ENCODE data around the gene HIRA.

Gene HIRA, protein sequence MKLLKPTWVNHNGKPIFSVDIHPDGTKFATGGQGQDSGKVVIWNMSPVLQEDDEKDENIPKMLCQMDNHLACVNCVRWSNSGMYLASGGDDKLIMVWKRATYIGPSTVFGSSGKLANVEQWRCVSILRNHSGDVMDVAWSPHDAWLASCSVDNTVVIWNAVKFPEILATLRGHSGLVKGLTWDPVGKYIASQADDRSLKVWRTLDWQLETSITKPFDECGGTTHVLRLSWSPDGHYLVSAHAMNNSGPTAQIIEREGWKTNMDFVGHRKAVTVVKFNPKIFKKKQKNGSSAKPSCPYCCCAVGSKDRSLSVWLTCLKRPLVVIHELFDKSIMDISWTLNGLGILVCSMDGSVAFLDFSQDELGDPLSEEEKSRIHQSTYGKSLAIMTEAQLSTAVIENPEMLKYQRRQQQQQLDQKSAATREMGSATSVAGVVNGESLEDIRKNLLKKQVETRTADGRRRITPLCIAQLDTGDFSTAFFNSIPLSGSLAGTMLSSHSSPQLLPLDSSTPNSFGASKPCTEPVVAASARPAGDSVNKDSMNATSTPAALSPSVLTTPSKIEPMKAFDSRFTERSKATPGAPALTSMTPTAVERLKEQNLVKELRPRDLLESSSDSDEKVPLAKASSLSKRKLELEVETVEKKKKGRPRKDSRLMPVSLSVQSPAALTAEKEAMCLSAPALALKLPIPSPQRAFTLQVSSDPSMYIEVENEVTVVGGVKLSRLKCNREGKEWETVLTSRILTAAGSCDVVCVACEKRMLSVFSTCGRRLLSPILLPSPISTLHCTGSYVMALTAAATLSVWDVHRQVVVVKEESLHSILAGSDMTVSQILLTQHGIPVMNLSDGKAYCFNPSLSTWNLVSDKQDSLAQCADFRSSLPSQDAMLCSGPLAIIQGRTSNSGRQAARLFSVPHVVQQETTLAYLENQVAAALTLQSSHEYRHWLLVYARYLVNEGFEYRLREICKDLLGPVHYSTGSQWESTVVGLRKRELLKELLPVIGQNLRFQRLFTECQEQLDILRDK

DNA sequence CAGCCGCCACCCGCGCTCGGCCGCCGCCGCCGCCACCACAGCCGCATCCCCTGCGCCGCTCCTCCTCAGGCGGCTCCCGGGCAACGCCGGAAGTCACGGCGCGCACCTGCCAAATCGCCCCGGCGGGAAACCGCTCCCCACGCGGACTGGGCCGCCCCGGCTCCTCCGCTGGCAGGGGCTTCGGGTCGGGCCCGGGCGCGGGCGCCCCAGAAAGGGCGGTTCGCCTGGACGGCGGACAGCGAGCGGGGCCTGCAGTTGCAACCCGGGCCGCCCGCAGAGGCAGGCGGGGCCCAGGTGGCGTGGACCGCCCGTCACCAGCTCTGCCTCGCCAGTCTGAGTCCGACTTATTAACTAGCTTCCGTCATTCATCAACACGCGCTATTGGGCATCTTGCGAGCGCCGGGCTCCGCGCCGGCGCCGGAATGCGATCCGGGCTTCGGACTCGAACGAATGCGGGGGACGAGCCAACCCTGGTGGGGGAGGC lies at the start of gene HIRA:
TSS of gene HIRA (minus strand) at position 85 of the 484 bp plus-strand sequence. CDS start 257 bp downstream, outside the sequence.
- peak; percentile 63 to 81 for DNase-seq (ENCODE audit: low read depth in 2 of 2)

DNA sequence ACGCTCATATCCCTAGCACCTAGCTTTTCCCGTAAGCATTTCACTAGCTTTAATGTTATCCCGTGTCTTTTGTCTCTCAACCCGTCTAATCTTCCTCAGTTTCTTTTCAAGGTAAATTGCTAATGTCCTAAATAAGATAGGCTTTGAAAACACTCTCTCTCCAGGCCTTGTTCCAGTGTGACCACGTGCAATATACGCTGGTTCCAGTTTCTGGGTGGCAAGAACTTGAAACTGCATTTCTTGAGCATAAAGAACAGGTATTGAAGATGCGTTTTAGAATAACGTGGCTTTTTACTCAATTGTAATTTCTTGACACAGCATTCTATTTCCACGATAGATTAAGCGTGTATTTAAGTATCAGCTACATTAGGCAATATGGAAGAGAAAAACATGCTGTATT lies 49.3 kb upstream of the HIRA start:
- DNase-seq (ENCODE audit: low read depth in 2 of 2): no peak

DNA sequence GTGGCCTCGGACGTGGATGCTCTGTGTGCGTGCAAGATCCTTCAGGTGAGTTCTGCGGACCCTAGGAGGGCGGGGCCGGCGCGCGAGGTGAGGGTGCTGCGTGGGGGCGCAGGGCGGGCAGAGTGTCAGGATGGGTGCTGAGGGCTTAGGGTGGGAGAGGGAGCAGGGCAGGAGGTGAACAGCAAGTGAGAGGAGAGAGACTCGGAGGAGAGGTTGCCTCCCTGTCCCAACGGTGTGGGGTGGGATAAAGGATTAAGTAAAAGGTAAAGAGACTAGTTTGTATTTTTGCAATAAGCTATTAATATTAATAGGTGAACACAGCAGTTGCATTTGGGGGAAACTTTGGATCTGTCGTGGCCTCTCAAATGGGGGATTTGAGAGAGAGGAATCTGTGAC lies 48.6 kb upstream of the HIRA start:
- no peak for DNase-seq (ENCODE audit: low read depth in 2 of 2)

DNA sequence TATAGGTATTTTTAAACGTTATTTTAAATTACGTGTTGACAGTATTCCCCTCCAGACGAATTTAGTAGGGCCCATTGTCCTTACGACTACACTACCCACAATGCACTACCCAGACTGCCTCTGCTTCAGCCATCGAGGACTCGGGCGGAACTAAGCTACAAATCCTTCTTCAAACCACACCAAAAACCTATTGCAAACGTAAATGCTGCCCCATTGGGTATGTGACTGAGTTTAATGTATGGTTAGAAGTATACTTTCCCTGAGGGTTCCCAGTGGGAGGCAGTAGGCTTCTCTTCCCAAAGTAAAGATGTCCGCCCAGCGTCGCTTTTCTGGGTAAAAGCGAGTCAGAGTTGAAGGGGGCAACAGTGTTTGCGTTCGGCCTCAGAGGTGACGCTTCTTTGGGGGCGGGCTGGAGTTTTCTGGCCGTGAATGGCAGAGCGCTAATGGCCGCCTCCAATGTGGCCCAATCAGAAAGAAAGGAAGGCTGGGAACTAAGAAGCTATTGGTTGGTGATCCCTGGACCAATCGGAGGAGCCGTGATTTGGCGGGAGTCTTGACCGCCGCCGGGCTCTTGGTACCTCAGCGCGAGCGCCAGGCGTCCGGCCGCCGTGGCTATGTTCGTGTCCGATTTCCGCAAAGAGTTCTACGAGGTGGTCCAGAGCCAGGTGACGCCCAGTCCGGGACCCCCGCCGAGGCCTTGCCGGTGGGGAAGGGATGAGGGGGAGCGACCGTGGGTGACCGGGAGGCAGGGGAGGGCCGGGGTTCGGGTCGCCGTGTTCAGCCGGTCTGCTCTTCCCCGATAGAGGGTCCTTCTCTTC lies 48.0 kb upstream of the HIRA start, which contains the start of gene CDC45:
TSS of gene CDC45 (plus strand) at position 566 of the 818 bp plus-strand sequence. CDS start at position 615, 49 bp downstream.
- peak; percentile 78 to 79 for DNase-seq (ENCODE audit: low read depth in 2 of 2)

DNA sequence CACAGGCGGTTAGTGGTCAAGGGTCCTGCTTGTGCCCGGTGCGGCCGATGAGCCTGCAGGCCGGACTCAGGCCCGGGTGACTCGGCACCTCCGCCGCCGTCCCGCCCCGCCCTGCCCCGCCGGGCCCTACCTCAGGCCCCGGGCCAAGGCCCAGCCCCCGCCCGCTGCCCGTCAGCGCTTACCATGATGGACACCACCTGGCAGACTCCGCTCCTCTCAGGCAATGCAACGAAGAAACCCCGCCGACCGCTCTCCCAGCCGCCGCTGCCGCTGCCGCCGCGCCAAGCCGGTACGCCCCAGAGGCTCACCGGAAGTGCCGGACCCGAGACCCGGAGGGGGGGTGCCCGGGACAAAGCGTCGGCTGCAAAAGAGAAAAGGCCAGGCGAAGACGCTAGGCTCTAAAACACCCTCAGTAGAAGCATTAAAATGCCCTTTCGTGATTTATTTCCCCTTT lies 47.4 kb upstream of the HIRA start, which contains the start of gene UFD1:
TSS of gene UFD1 (minus strand) at position 293 of the 454 bp plus-strand sequence. CDS start at position 185, 108 bp downstream.
- DNase-seq (ENCODE audit: low read depth in 2 of 2): peak; percentile 34 to 61

DNA sequence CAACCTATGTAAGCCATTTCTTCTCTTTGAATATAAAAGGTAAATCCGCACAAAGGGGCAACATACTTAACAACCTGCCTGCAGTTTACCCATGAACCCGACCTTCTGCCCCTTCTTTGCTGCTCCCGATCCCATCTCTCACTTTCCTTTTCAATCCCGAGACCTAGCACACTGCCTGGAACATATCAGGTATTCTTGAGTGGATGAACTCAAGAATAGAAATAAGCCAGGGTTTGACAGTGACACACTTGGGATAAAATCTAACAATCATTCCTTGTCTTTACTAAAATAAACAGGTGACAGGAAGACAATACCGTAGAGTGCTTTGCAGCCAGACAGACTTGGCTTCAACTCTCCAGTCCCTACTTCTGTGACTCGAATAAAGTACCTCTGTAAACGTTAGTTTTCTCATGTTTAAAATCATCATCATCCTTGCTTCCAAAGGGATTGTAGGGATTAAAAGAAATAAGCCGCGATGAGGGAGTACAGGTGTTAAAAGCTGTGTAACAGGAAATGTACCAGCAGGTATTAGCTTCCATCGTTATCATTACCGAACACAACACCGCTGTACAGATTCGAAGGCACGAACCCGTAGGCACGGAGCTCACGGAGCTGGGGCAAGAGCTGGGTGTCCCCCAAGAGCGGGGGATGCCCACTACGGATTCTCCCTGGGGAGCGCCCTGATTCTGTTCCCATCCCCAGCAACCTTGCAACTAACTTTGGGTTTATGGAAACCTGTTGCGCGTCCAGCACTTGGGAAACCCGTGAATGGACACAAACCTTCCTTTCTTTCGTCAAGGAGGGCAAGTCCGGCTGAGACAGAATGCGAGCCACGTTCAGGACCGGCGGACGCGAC lies 46.7 kb upstream of the HIRA start:
- DNase-seq (ENCODE audit: low read depth in 2 of 2): no peak

DNA sequence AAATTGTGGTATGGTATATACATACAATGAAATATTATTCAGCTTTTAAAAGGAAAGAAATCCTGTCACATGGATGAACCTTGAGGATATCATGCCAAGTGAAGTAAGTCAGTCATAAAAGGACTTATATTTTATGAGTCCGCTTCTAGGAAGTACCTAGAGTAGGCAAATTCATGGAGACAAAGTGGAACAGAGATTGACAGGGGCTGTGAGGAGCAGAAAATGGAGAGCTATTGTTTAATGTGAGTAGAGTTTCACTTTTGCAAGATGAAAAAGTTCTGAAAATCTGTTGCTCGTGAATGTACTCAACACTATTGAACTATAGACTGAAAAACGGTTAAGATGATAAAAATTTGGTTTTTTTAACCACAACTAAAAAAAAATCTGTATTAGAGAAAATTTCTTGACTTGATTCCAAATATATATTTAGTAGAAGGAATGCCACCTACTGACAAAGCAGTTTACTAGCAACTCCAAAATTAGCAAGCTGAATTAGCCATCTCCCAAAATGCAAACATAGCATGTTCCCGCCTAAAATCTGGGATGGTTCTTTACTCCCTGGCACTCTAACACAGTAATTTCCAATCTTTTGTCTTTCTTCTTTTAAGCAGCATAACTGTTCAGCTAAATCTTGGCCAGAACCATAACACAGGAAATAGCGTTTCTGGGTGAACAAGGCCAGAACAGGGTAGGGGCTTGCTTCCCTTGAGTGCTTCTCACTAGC lies 46.0 kb upstream of the HIRA start:
- DNase-seq (ENCODE audit: low read depth in 2 of 2): no peak

DNA sequence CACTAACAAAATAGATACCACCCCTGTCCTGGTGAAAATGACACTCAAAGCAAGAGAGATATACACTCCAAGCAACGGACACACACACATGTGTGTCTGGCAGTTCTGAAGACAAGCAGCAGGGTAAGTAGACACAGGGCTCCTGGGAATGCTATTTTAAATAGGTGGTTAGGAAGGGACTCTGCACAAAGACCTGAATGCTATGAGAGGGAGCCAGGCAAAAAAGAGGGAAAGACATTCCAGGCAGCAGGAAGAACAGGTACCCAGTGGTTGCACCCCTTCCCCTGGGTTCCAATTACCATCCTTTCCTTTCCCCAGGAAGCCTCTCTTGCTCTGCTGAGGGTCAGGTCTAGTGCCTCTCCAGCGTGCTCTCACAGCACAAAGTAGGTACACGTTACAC lies 44.5 kb upstream of the HIRA start:
- DNase-seq (ENCODE audit: low read depth in 2 of 2): no peak

DNA sequence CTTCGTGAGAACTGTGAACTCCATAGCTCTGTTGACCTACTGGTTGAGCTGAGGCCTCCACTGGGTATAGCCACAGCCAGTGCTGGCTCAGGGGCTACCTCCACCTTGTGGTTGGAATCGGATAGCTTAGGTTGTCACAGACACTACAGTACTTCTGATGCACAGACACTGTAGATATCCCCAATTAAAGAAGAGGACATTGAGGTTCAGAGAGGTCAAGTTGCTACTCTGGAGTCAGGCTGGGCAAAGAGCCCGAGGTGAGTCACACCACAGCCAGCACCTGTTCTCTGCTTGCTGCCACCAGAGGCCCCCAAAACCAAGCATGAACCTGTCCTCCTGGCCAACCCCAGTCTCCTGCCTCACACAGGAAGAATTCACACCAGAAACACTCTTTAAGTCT lies 42.0 kb upstream of the HIRA start:
- DNase-seq (ENCODE audit: low read depth in 2 of 2): no peak

DNA sequence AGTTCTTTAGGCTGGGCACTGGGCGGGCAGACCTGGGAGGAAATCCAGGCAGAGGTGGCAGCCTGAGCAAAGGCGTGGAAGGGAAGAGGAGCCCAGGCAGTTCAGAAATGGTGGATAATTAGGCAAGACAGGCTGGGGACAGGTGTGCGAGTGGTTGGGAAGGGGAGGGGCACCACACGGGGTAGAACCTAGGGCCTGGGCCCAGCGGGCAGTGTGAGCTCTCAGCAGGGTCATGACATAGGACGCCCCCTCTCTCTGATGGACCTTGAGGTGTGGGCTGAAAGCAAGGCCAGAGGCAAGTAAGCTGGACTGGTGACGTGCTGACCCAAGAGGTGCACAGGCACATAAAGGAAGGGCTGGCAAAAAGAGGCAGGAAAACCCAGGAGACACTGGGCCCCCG lies 40.7 kb upstream of the HIRA start:
- DNase-seq (ENCODE audit: low read depth in 2 of 2): no peak

DNA sequence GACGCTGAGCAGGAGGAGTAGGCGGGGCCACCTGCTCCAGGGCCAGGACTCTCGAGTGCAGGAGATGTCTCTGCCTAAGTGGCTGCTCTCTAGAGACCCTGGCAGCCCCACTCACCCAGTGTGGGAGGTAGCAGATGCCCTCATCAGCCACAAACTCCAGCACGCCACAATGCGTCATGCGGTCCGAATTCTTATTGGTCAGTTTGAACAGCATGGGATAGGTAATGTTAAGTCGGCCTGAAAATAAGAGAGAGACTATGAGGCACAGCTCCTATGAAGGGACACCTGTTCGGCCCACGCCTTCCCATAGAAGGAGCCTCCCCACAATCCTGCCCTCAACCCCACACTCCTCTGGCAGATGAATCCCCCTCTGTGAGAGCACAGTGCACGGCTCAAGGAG lies 40.0 kb upstream of the HIRA start:
- DNase-seq (ENCODE audit: low read depth in 2 of 2): no peak

DNA sequence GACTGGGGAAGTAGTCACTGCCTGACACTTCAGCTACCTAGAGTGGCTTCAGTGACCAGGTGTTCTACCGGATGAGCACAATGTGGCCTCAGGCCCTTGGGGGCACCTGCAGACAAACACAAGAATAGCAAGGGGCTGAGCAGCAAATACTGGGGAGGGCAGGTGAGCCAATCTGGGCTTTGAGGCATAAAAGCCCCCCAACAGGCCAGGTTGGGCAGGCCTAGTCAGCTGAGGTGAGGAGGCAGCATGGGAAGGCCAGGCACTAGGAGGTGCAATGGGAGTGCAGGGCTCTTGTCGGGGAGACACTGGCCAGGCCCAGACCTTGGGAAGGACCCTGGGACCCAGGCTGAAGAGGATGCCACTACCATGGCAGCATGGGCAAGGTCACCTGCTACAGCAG lies 38.5 kb upstream of the HIRA start:
- DNase-seq (ENCODE audit: low read depth in 2 of 2): no peak

DNA sequence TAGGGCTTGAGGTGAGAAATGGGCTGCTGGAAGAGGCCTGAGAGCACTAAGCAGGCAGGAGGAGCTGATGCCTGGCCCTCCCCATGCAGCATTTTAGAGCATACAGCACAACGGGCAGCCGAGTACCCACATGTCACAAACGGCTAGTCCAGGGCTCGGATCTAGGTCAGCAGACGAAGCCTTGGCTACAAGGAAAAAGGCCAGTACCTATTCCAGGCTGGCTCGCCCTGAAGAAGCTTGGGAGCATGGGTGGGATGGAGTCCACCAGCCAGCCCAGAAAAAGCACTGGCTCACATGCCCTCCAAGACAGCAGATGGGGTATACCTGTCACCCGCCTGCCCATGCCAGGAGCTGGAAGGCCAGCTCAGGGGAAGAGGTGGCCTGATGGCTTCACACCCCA lies 37.9 kb upstream of the HIRA start:
- DNase-seq (ENCODE audit: low read depth in 2 of 2): no peak

DNA sequence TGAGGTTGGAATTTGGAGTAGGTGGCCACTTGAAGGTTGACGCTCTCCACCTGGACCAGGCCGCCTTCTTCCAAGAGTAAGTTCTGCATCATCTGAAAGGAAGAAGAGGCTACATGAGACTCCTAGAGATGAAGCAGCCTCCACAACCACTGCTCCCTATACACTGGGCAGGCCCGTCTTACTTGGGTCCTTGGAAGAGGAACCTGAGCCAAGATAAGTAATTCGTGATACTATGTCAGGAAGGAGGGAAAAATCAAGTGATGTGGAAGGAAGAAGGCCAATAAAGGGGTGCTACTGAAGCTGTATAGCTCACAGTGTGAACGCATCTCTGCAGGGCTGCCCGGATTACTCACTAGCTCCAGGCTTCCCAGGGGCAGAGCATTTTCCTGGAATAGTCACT lies 36.4 kb upstream of the HIRA start:
- DNase-seq (ENCODE audit: low read depth in 2 of 2): no peak

DNA sequence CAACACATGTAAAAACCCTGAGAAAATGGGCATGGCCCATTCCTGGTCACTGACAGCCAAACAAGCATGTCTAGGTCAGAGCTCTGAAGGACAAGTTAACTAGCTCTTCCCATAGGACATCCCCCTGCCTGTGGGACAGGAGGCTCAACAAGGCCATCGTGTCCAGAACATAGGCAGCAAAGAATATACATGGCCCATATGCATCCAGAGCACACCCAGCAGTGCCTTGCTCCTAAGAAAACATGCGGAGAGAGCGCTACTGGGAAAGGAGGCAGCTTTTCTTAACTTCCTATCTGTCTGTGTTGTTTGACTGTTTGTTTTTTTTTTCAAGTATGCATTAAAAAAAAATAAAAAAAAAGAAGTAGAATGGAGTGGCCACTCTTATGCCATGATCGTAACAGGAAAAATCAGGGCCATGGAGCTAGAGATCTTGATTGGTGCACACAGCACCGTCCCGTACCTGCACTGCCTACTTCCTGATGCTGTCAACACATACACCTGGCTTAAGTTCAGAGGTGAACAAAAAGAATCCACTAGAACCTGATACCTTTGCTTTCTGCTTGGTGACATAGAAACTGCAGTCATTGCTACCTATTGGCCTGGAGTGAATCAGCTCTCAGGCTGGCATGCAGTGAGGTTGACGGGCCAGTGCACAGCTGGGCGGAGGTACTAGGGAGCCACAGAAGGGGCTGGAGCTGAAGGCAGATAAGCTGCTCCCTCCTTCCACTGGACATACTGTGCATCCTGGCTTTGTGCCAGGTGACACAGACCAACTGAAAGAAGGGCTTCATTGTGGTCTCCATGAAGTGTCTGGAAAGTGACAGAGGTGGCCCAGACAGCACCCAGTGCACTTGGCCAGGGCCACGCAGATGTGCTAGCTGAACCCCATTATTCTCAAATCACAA lies 35.6 kb upstream of the HIRA start:
- DNase-seq (ENCODE audit: low read depth in 2 of 2): no peak

DNA sequence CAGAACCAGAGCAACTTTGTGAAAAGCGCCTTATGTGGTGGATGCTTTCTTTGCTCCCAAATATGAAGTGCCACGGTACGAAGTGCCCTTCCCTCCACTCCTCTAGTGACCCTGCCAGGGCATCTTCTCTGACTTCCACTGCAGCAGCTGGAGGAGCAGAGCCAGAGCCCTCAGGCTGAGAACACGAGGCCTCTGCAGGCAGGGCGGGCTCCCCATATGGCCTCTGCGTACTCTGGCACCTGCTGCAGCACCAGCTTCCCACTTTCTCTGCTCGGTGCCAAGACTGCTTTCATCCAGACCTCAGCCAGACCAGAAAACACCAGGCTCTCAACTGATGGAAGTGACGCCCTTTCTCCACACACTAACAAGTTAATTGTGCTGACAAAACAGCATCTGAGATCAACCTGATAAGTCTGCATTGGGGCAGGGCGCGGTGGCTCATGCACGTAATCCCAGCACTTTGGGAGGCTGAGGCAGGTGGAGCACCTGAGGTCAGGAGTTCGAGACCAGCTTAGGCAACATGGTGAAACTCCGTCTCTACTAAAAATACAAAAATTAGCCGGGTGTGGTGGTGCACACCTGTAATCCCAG lies 34.7 kb upstream of the HIRA start:
- DNase-seq (ENCODE audit: low read depth in 2 of 2): no peak

DNA sequence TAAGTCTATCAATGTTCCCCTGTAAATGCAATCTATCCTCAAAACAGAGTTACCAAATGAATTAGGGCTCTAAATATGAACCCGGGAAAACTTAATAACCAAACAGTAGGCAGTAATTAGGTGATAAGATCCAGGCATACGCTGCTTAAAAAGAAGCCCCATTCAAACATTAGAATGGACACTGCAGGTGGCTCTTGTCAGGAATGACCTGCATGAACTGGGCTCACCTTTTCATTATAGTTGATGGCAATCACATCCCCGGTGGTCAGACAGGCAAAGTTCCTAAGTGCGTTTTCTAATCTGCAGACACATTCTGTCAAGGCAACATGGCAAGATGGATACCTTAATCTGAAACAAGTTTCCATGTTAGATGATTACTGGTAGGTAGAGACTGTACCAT lies 33.4 kb upstream of the HIRA start:
- DNase-seq (ENCODE audit: low read depth in 2 of 2): no peak

DNA sequence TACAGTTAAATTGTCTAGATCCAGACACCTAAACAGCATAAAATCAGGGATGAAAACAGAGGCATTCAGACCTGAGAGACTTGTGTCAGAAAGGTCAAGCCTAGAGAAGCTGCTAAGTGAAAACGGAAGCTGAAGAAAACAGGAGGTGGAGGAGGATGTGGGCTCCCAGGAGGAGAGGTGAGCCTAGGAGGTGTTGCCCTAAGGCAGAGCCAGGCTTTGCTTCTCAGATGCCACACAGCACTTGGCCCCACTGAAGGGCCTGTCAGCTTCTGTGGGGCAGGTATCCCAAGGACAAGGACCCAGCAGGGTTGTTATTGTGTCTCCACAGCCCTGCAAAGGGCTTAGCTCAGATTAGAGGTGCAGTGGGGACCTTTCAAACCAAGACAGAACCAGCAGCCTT lies 33.0 kb upstream of the HIRA start:
- no peak for DNase-seq (ENCODE audit: low read depth in 2 of 2)

Measured in stimulated activated CD4-positive, alpha-beta T cell treated with anti-CD3 and anti-CD28 coated beads, Interleukin-1b, Interleukin-23, amount 100 ng/mL, for 1 hour (primary cell).